Measurements from ENCODE around the gene SUSD2. TPM values are rescaled to one million over a fixed set of nuclear protein-coding genes. Genes with fewer than 3 reads are reported as not detected.

Gene SUSD2
- total RNA-seq, 2 donors from 2014 or later = 4.2 to 7.6 TPM

Other genes with a start within 250 kb of the SUSD2 start
- gene GSTT2B, start 220.3 kb upstream of the SUSD2 start, total RNA-seq = 10 to 100 TPM in 1 of 2 donors, 1 to 10 TPM in 1; 8.3 to 16.5 TPM
- under 1 TPM in 1 of 2 donors, not detected in 1; 0.66 TPM for gene DDTL, start 214.6 kb upstream of the SUSD2 start, total RNA-seq
- 10 to 100 TPM; 70.3 to 78.4 TPM for gene DDT, start 207.0 kb upstream of the SUSD2 start, total RNA-seq
- not detected for gene GSTT2, start 201.4 kb upstream of the SUSD2 start, total RNA-seq
- not detected for gene GSTT4, start 176.0 kb upstream of the SUSD2 start, total RNA-seq
- gene CABIN1, start 170.2 kb upstream of the SUSD2 start, total RNA-seq = 10 to 100 TPM; 32.4 to 80.8 TPM
- 10 to 100 TPM; 24.9 to 41.2 TPM for gene GGT5, start 63.6 kb downstream of the SUSD2 start, total RNA-seq
- gene SPECC1L, start 89.3 kb downstream of the SUSD2 start, total RNA-seq = 10 to 100 TPM; 23.1 to 26.0 TPM
- gene ADORA2A, start 246.1 kb downstream of the SUSD2 start, total RNA-seq = 10 to 100 TPM in 1 of 2 donors, 1 to 10 TPM in 1; 2.1 to 19.4 TPM